T-helper 2 cell treated with Interferon-gamma antibody and Interleukin-4, amounts not matched to agents 100 ng/mL and 5 ng/mL, for 36 hours (primary cell): ENCODE data around the gene KIF24. TPM values are rescaled to one million over a fixed set of nuclear protein-coding genes. Genes with fewer than 3 reads are reported as not detected.
"Not testable (repeated sequence)": the region's sequence is repeated elsewhere in the genome, so short reads cannot be mapped to it uniquely, and the experiment has no call there.

Experiments used
- intact Hi-C: fragments of 100-400 bp; cut with micrococcal nuclease; formaldehyde crosslinking; loops from one replicate; pipeline ENCODE4 v1.15.1; 2023
- total RNA-seq: library from RNA; stranded (reverse); gene quantifications from 2 replicates; pipeline ENCODE4 v1.2.3, GENCODE V29; 2022

KIF24 gene, protein sequence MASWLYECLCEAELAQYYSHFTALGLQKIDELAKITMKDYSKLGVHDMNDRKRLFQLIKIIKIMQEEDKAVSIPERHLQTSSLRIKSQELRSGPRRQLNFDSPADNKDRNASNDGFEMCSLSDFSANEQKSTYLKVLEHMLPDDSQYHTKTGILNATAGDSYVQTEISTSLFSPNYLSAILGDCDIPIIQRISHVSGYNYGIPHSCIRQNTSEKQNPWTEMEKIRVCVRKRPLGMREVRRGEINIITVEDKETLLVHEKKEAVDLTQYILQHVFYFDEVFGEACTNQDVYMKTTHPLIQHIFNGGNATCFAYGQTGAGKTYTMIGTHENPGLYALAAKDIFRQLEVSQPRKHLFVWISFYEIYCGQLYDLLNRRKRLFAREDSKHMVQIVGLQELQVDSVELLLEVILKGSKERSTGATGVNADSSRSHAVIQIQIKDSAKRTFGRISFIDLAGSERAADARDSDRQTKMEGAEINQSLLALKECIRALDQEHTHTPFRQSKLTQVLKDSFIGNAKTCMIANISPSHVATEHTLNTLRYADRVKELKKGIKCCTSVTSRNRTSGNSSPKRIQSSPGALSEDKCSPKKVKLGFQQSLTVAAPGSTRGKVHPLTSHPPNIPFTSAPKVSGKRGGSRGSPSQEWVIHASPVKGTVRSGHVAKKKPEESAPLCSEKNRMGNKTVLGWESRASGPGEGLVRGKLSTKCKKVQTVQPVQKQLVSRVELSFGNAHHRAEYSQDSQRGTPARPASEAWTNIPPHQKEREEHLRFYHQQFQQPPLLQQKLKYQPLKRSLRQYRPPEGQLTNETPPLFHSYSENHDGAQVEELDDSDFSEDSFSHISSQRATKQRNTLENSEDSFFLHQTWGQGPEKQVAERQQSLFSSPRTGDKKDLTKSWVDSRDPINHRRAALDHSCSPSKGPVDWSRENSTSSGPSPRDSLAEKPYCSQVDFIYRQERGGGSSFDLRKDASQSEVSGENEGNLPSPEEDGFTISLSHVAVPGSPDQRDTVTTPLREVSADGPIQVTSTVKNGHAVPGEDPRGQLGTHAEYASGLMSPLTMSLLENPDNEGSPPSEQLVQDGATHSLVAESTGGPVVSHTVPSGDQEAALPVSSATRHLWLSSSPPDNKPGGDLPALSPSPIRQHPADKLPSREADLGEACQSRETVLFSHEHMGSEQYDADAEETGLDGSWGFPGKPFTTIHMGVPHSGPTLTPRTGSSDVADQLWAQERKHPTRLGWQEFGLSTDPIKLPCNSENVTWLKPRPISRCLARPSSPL (N-terminal part only)
- total RNA-seq = 7.8 TPM in 2 replicates

- intact Hi-C loops = loop anchor here (1.0 to 5.0 kb wide), 5 partner anchors 50 to 512 kb away; partner anchors contain the start of genes DCAF12, DNAI1, FAM219A and RPP25L
Observed at GRCh38 chr9:34328987-34329832, at the start of gene KIF24, which contains the start of gene NUDT2. Gene KIF24, minus strand, starts transcription at chr9:34329268. Its CDS starts 17,922 bp downstream, at chr9:34311346. Gene NUDT2, plus strand, starts transcription at chr9:34329569. Its CDS starts 9,471 bp downstream, at chr9:34339040.

DNA sequence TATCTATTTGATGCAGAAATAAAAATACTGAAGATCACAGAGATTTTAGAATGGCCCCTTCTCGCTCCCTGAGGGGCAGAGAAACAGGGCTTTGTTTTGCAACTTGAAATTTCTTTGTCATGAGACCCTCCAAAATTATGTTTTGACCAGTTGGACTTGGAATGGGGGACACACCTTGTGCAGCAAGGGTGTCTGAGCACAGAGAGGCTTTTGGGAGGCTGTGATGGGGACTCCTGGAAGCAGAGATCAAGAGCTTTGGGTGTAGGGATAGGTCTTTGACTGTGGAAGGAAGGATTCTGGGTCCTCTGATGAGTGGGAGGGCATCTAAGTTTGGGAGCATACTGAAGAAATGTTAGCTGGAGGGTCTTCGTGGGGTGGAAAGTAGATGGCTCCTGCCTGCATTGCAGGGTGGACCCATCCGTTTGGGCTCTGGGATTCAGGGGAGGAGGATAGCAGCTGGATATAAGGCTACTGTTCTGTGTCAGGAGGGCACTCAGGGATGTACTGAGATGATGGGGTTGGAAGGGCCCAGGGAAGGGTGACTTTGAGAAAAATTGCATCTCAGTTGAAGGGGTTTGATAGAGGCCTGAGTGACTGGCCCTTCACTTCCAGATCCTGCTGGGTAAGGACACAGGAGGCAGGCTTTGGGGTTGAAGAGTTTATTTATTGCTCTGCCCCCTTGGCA lies 49.5 kb upstream of the KIF24 start:
- intact Hi-C loops = loop anchor here (1.0 to 10.0 kb wide), 5 partner anchors 49 to 1994 kb away; partner anchors contain the start of genes ACO1, KIF24, NOL6 and NUDT2

GRCh38 chr9:34377404-34377746 lies 48.3 kb upstream of the KIF24 start:
- intact Hi-C loops = loop anchor here (1.0 to 10.0 kb wide), 7 partner anchors 125 to 1993 kb away; partner anchors contain the start of genes ACO1, DCAF12, SIGMAR1 and UBAP1

DNA sequence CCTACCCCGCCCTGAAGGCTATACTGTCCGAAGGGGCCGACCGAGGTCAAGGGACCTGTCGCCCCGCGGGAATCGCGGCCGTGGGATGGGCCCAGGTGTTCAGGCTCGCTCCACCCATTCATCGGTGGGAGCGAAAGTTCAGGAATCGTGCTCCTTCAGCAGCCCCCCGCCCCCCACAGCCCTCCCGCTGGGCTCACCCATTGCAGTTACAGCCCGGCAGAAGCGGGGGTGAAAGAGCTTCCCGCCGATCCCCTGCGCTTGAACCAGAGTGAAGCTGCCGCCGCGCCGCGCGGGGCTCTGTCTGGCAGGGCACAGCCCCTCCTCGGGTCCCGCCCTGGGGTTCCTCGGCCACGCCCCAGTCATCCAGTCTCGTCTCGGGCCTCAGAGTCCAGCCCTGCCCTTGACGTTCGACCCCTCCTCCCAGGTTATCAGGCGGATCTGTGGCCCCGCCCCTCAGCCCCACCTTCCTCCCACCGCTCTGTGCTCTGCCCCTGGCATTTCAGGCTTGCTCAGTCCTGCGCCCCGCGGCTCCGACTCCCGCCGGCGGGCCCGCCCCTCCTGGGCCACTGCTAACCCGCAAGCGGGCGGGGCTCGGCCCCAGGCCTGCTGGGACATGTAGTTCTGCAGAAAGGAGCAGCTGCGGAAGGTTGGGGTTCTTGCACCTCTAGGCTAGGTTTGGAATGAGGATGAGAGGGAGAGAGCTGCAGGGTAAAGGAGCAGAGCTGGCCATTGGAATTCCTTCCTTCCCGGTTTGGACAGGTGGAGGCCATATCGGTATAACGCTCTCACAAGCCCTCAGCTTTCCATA lies 47.7 kb upstream of the KIF24 start, which contains the start of gene MYORG:
TSS of gene MYORG (minus strand) at position 303 of the 808 bp plus-strand sequence. CDS start 3,955 bp downstream, outside the sequence.
- intact Hi-C loops = loop anchor here (1.0 to 10.0 kb wide), 7 partner anchors 124 to 1992 kb away; partner anchors contain the start of genes ACO1, DCAF12, SIGMAR1 and UBAP1

DNA sequence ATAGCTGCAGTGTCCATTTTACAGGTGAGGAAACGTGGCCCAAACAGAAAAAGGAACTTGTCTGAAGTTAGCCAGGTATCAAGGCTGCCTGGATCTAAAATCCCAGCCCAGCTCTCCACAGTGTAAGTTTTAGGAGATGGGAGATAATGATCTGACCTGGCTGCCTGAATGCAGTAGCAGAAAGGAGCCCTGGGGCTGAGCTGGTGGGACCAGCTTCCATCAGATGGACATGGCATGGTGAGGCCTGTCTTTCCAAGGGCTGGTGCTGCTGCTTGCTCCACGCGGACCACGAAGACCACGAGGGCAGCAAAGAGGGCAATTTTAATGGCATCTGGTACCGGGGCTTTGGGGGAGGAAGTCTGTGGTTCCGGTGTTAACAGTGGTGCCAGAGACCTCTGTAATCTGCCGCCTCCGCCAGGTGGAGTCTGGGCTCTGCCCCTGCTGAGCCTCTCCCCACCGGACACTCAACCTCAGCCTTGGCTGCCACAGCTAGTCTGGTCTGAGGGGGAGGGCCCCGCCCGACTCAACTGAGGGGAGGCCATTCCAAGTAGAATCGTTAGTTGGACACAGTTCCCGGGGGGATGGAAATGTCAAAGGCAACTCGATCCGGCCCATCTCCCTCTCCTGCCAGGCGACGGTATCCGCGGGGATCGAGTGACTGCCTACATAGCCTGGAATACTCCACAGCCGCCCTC lies 47.0 kb upstream of the KIF24 start:
- intact Hi-C loops = loop anchor here (2.0 to 10.0 kb wide), 6 partner anchors 124 to 1991 kb away; partner anchors contain the start of genes ACO1, SIGMAR1, UBAP1 and UBAP2

- intact Hi-C loops = loop anchor here (5.0 to 10.0 kb wide), 3 partner anchors 123 to 1990 kb away; partner anchors contain the start of genes ACO1 and SIGMAR1
Observed at GRCh38 chr9:34374905-34375552, 46.0 kb upstream of the KIF24 start.

DNA sequence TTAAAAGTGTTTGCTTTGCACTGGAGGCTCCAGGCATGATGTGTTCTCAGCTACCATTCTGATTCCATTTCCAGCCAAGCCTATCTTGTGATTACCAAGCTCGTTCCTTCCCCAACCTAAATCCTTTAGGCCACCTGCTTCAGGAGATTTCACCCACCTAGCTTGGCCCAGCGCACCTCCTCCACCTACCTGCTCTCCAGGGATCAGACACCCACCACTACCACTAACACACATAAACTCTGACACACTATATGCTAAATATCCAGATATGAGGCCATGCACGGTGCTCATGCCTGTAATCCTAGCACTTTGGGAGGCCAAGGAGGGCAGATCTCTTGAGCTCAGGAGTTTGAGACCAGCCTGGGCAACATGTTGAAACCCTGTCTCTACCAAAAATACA lies 45.3 kb upstream of the KIF24 start:
- intact Hi-C loops = loop anchor here (10.0 kb wide), 1 partner anchor 1990 kb away; the partner anchor contains the start of gene ACO1

DNA sequence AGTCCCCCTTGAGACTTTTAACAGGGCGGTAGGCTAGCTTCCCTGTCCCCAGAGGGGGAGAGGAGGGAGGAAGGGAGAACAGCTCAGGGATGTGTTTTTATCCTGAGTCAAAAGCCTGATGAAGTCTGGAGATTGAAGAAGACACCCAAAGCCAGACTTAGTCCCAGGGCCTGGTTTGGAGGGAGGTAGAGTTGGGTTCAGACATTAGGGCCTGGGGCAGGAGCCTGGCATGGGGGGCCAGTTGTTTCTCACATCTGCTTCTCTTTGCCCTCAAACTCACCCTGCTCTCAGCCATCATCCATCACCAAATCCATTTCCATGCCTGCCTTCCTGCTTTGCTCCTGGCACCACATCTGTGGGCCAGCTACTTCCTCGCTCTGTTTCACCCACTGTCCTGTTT lies 44.7 kb upstream of the KIF24 start:
- intact Hi-C loops = loop anchor here (10.0 kb wide), 1 partner anchor 1989 kb away; the partner anchor contains the start of gene ACO1

GRCh38 chr9:34372467-34373011 lies 43.5 kb upstream of the KIF24 start:
- intact Hi-C loops = loop anchor here (10.0 kb wide), 1 partner anchor 1988 kb away; the partner anchor contains the start of gene ACO1

DNA sequence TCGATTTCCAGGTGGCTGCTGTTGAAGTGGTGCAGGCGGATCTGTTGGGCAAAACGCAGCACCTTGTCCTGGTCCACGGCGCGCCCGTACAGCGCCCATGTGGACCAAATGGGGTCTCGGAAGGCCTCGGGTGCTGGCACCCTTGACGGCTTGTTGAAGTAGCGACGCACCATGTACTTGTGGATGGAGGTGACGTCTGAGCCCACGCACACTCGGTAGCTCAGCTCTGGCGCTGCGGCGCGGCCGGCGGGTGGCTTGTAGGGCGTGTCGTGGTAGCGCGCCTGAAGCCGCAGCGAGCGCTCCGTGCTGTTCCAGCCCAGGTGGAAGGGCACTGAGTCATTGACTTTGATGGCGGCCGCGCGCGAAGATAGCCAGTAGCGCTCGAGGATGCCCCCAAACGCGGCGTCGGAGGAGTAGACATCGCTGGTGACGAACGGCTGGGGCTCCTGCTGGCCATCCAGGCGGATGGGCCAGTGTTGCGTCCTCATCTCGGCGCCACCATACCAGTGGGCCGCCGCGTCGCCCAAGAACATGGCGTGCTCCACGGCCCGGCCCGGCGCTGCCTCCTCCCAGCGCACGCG lies 42.9 kb upstream of the KIF24 start:
- intact Hi-C loops = loop anchor here (10.0 kb wide), 1 partner anchor 1987 kb away; the partner anchor contains the start of gene ACO1

- intact Hi-C loops = loop anchor here (10.0 kb wide), 1 partner anchor 1986 kb away; the partner anchor contains the start of gene ACO1
Observed at GRCh38 chr9:34370970-34371880, 42.2 kb upstream of the KIF24 start.

GRCh38 chr9:34370335-34370969 lies 41.4 kb upstream of the KIF24 start:
- intact Hi-C loops = loop anchor here (10.0 kb wide), 1 partner anchor 1986 kb away; the partner anchor contains the start of gene ACO1

- intact Hi-C loops = loop anchor here (10.0 kb wide), 1 partner anchor 1985 kb away; the partner anchor contains the start of gene ACO1
Observed at GRCh38 chr9:34369636-34370035, 40.6 kb upstream of the KIF24 start.

DNA sequence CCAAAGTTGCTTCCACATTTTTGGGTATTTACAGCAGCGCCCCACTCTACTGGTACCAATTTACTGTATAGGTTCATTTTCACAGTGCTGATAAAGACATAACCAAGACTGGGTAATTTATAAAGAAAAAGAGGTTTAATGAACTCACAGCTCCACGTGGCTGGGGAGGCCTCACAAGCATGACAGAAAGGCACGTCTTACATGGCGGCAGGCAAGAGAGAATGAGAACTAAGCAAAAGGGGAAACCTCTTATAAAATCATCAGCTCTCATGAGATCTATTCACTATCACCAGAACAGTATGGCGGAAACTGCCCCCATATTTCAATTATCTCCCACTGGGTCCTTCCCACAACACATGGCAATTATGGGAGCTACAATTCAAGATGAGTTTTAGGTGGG lies 39.7 kb upstream of the KIF24 start:
- intact Hi-C loops = not testable (repeated sequence)
